ENCODE measurements around the gene STAU1.
"Not testable (repeated sequence)": the region's sequence is repeated elsewhere in the genome, so short reads cannot be mapped to it uniquely, and the experiment has no call there.

Gene STAU1

GRCh38 chr20:49199729-49200293 is 11.7 kb upstream of the STAU1 start:
- no peak for DNase-seq

DNA sequence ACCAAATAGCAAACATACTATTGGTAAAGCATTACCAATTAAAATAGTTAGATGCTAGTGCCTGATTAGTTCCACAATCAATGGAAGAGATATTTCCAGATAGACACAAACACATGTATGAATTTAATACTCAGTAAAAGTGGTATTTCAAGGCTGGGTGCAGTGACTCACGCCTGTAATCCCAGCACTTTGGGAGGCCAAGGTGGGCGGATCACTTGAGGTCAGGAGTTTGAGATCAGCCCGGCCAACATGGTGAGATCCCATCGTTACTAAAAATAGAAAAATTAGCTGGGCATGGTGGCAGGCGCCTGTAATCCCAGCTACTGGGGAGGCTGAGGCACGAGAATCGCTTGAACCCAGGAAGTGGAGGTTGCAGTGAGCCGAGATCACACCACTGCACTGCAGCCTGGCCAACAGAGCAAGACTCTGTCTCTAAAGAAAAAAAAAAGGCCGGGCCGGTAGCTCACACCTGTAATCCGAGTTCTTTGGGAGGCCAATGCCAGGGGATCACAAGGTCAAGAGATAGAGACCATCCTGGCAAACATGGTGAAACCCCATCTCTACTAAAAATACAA is 4.9 kb upstream of the STAU1 start:
- not testable (repeated sequence) for DNase-seq

DNA sequence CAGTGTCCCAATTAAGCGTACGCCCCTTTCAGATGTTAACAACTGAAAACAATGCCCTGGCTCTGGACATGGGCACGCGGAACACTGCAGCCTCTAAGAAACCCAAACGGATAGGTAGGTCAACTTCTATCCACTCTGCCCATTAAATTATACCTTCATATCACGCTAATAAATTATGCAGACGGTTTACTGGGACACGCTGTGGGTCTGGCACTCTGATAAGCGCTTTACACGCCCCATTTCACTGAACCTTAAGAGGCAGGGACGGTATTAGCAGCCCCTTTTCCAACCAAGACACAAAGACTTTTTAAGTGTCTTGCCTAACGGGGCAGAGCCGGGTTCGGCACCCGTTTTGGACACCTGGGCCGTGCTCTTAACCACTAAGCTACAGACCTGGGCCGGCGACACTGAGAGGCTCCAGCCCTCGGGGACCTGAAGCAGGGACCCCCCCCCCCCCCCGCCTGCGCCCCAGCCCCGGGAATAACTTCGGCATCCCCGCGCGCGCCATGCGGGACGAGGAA is 744 bp downstream of the STAU1 start:
- no peak for DNase-seq

GRCh38 chr20:49186535-49187329 is 1.4 kb downstream of the STAU1 start:
- DNase-seq: no peak

GRCh38 chr20:49185071-49185761 is 2.9 kb downstream of the STAU1 start:
- no peak for DNase-seq

- DNase-seq: no peak
Measured at GRCh38 chr20:49184691-49185070, 3.5 kb downstream of the STAU1 start.

GRCh38 chr20:49184084-49184501 is 4.0 kb downstream of the STAU1 start:
- not testable (repeated sequence) for DNase-seq

- no peak for DNase-seq
Measured at GRCh38 chr20:49183444-49183843, 4.7 kb downstream of the STAU1 start.

GRCh38 chr20:49181265-49181877 is 6.8 kb downstream of the STAU1 start:
- no peak for DNase-seq

- DNase-seq: no peak
Measured at GRCh38 chr20:49179368-49180277, 8.5 kb downstream of the STAU1 start.

GRCh38 chr20:49174183-49174582 is 14.0 kb downstream of the STAU1 start:
- DNase-seq: no peak

DNA sequence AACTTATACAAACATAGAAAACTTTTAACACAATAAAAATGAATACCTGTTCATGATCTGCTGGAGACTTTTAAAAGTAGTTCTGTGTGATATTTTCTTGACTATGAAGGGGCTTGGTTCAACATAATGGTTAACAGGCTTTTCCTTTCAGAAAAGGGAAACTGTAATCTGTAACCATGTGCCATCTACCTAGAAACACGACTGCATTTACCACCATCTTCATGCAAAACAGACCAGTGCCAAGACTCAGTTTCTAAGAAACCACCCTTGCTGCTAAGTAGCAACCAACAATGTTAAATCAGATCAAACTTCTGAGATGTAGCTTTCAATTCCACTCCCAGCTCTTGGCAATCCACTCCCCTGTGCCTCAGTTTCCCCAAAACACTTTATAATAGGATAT is 15.7 kb downstream of the STAU1 start:
- no peak for DNase-seq

DNA sequence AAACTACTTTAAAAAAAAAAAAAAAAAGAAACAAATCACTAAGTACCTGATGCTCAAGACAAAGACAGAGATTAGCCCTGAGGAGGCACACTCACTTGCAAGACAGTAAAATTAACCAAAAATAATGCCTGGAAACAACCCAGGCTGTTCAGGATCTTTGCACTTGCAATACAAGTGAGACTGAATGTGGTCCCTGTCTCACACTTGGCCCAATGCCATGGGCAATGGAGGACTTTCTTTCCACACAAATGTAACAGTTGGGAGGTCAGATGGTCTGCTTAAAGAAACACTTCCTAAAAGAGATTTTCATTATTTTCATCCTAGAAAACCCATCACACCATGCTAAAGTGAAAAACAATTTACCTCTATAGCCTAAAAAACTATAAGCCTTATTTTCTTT is 16.2 kb downstream of the STAU1 start:
- DNase-seq: no peak

GRCh38 chr20:49170714-49171113 is 17.4 kb downstream of the STAU1 start:
- no peak for DNase-seq

DNA sequence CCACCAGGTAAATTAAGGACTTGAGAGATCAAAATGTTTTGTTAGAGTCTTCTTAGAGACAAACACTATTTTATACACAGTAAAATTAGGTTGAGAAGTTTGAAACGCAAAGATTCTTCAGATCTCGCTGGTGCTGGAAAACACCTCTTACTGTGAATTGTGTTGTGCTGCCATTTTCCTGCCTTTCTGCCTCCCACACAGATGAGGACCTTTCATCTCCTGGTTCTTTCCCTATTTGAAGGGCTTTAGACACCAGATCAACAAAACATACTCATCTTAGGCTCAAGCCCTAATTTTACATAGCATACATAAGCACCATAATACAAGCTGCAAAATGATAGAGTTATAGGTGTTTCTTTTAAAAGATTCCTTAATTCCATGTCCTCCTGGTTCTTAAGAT is 18.6 kb downstream of the STAU1 start:
- DNase-seq: no peak

DNA sequence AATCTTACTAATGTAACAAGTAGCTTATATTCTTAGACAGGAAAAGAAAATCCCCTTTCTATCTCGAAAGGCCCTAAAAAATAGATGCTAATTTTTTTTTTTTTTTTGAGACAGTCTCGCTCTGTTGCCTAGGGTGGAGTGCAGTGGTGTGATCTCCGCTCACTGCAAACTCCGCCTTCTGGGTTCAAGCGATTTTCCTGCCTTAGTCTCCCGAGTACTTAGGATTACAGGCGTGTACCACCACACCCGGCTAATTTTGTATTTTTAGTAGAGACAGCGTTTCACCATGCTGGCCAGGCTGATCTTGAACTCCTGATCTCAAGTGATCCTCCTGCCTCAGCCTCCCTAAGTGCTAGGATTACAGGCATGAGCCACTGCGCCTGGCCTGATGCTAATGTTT is 19.3 kb downstream of the STAU1 start:
- DNase-seq: not testable (repeated sequence)

DNA sequence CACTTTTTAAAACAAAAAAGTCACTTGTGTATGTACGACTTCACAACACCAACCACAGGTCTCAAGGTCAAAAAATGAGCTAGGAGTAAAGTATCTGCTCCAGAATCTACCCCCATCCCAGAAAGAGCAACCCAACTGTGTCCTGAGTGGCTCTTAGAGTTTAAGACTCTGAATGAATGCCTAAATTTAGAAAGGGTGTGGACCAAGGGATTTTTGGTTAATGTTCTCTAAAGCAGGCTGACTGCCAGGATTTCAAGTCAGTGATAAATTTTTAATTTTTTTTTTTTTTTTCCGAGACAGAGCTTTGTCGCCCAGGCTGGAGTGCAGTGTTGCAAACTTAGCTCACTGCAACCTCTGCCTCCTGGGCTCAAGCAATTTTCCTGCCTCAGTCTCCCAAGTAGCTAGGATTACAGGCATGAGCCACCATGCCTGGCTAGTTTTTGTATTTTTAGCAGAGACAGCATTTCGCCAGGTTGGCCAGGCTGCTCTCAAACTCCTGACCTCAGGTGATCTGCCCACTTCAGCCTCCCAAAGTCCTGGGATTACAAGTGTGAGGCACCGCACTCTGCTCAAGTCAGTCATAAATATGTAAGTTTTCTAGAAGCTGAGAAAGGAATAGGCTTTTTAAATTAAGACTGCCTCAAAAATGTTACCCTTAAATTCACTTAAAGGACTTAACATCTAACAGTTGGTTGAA is 20.2 kb downstream of the STAU1 start:
- no peak for DNase-seq

DNA sequence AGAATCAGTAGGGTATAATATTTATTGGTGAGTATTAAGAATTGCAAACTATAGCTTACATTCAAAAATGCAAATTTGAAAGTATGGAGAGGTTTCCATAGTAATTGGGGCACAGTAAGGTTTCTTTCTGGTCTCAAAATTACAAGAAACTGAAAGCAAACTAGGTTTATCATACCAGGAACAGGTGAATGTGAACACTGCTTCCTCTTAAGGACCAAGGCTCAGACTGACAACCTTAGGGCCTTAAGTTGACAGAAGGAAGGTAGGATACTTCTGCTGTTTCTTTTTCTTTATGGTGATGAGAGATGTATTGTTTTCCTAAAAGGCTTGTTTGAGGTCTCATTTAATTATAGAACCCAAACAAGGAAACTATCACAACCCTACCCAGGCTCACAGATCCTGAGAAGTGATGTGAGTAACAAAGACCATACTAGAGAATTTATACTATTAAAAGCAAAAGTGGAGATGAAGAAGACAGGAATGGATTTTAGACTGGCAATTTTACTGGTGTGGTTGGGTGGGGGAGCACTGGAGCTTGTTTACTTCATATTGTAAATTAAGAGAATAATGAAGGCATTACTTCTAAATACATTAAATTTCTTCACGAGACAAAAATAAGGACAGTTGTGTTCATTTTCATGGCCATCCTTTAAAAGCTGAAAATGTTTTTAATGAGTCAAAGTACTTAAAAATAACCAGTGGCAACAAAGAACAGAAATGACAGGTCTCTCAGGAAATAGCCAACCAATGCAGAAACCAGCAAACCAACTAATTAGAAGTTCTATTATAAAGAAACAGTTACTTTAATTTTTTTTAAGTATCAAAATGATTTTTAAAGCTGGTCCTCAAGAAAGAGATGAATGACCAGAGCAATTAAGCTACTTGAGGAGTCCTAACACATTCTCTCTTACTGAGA is 21.3 kb downstream of the STAU1 start:
- no peak for DNase-seq

DNA sequence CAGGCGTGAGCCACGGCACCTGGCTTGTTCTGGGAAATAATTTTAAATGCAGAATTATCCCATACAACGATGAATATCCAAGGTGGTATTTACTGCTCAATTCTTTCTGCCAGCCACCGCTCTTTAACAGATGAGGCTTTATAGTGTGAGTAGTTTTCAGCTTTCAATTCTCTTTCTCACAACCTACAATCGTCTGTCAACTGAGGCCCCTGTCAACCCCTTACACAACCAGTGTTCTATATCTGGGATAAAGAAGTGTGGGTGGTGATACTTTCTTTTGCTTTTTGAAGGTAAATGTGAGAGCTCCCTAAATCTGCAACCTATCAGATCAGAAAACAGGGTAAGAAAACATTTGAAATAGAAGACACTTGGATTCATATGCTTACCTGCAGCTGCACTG is 22.5 kb downstream of the STAU1 start:
- no peak for DNase-seq

- DNase-seq: no peak
Measured at GRCh38 chr20:49163696-49164095, 24.4 kb downstream of the STAU1 start.

Measured in NCI-H187 treated with DMSO at 0.1 percent for 48 hours (cell line).